H1 (cell line): Measurements from ENCODE around the gene MANBA. TPM values are rescaled to one million over a fixed set of nuclear protein-coding genes. Genes with fewer than 3 reads are reported as not detected.

Experiments used
- BCL11A ChIP-seq, 2 experiments: IDR thresholded peaks; one replicate each; pipeline ENCODE4 v1.6.1; 2011; ENCODE audit warnings: low read depth in 2 of 2, low read length in 2 of 2, mild to moderate bottlenecking in 2 of 2
- FOSL1 ChIP-seq: IDR thresholded peaks from 2 replicates; pipeline ENCODE4 v1.6.1; 2011; ENCODE audit warnings: mild to moderate bottlenecking, low read depth, low read length, moderate library complexity; ENCODE audit not compliant: insufficient read depth
- POU5F1 ChIP-seq: IDR thresholded peaks from 2 replicates; pipeline ENCODE4 v1.6.1; 2011; ENCODE audit warnings: low read depth, mild to moderate bottlenecking, low read length, moderate library complexity
- RNF2 ChIP-seq: fragments of 200-900, 300-1000 bp; sonication (generic); IDR thresholded peaks from 2 replicates; pipeline ENCODE4 v1.7.1; 2016; ENCODE audit warnings: borderline replicate concordance, low read depth, mild to moderate bottlenecking, antibody characterized with exemption, low read length; ENCODE audit not compliant: poor library complexity, severe bottlenecking; ENCODE audit errors: missing control alignments
- SAP30 ChIP-seq: fragments of 300-600 bp; sonication (generic); IDR thresholded peaks from 2 replicates; pipeline ENCODE4 v1.7.1; 2012; ENCODE audit warnings: low read length, moderate library complexity, mild to moderate bottlenecking, inconsistent platforms; ENCODE audit not compliant: insufficient read depth, insufficient replicate concordance
- SIX5 ChIP-seq: IDR thresholded peaks from 2 replicates; pipeline ENCODE4 v1.6.1; 2011; ENCODE audit warnings: mild to moderate bottlenecking, low read depth, low read length
- polyA plus RNA-seq, 7 experiments: library from polyadenylated mRNA; depleted of rRNA in 3 of 7; stranded (reverse) in 5 of 7; unstranded in 2 of 7; fragments of >200 nt in 5 of 7; fragments of 200-250 nt in 2 of 7; gene quantifications; 1 replicate in 5 of 7; 2 replicates in 1 of 7; 4 replicates in 1 of 7; pipeline versions ENCODE4 v1.2.1 to v1.2.3, GENCODE V29; 2011 to 2013; ENCODE audit warnings: missing spikeins in 2 of 7, mixed read lengths in 2 of 7
- total RNA-seq: library from RNA; stranded (reverse); fragmentation: NEBNext Ultra II Directional; extraction: Animal tissue kit (Norgen Biotek cat#: 25700); gene quantifications from 2 replicates; pipeline ENCODE4 v1.2.1, GENCODE V29; 2021

The MANBA gene
- total and polyA plus RNA-seq, 2 of the 8 experiments (the other 6 are each of a cell fraction or from before 2014, with no cell fraction given): 22.9 to 27.8 TPM

- no peak for TF ChIP-seq POU5F1
- TF ChIP-seq SAP30: no peak
- TF ChIP-seq FOSL1: no peak
- no peak for TF ChIP-seq BCL11A (IDR thresholded peaks at IDR 0.05; ENCODE audit: low read depth in 2 of 2, low read length in 2 of 2)
- TF ChIP-seq SIX5: no peak
- TF ChIP-seq RNF2: no peak
Measured at GRCh38 chr4:102734116-102734515, 26.7 kb downstream of the MANBA start (continued).
